ENCODE data around the gene ARMC10. TPM values are rescaled to one million over a fixed set of nuclear protein-coding genes. Genes with fewer than 3 reads are reported as not detected.
"Not testable (repeated sequence)": the region's sequence is repeated elsewhere in the genome, so short reads cannot be mapped to it uniquely, and the experiment has no call there.

ARMC10 gene
- total RNA-seq, 2 donors from 2014 or later, result 46.3 to 48.9 TPM

- Histone ChIP-seq H3K27ac (ENCODE audit: low read depth, low read length) (no peak overlapping the region), H3K27me3 (ENCODE audit: control insufficient read depth, insufficient read depth, low read length, poor library complexity, severe bottlenecking) (no peaks in the 10 kb centered on the region), H3K9me3 (ENCODE audit: control insufficient read depth, low read length) (no peaks in the 10 kb centered on the region), H3K9ac (ENCODE audit: extremely low read depth, low read length, poor library complexity, severe bottlenecking) (no peak overlapping the region), H3K4me1 (ENCODE audit: control insufficient read depth, insufficient read depth, low read length) (no peaks in the 10 kb centered on the region), H3K4me3 (ENCODE audit: low read length) (no peak overlapping the region), H3K36me3 (ENCODE audit: control insufficient read depth, insufficient read depth, low read length) (peaks cover 55% of the 10 kb centered on the region)
- TF ChIP-seq CTCF (conservative IDR thresholded peaks at IDR 0.05), result no peak
- peaks cover 14% of the 10 kb centered on the region for H3K4me1 Mint-ChIP-seq
- no peak overlapping the region for H3K27ac Mint-ChIP-seq
- H3K36me3 Mint-ChIP-seq (ENCODE audit: low read depth), result peaks cover 35% of the 10 kb centered on the region
- no peaks in the 10 kb centered on the region for H3K9me3 Mint-ChIP-seq
- no peak for DNase-seq
- H3K27me3 Mint-ChIP-seq (ENCODE audit: insufficient read depth), result no peaks in the 10 kb centered on the region
- H3K4me3 Mint-ChIP-seq, result no peak overlapping the region
- 90 to 93% methylated on average over 2 to 3 of the region's 3 CpGs for WGBS, 2 experiments (ENCODE audit: insufficient coverage in 1 of 2, insufficient read length in 1 of 2)
Measured at GRCh38 chr7:103083210-103083609, 8.3 kb downstream of the ARMC10 start.

GRCh38 chr7:103092321-103092720, 17.4 kb downstream of the ARMC10 start:
- H3K27me3 ChIP-seq (ENCODE audit: control insufficient read depth, insufficient read depth, low read length, poor library complexity, severe bottlenecking); H3K27ac ChIP-seq (ENCODE audit: low read depth, low read length); H3K4me1 ChIP-seq (ENCODE audit: control insufficient read depth, insufficient read depth, low read length); H3K9me3 Mint-ChIP-seq; DNase-seq; H3K9ac ChIP-seq (ENCODE audit: extremely low read depth, low read length, poor library complexity, severe bottlenecking); H3K4me1 Mint-ChIP-seq; H3K27ac Mint-ChIP-seq; H3K9me3 ChIP-seq (ENCODE audit: control insufficient read depth, low read length); H3K4me3 Mint-ChIP-seq; H3K27me3 Mint-ChIP-seq (ENCODE audit: insufficient read depth); H3K4me3 ChIP-seq (ENCODE audit: low read length): not testable (repeated sequence)
- H3K36me3 Mint-ChIP-seq (ENCODE audit: low read depth), result peaks cover 72% of the 10 kb centered on the region
- peaks cover 77% of the 10 kb centered on the region for H3K36me3 ChIP-seq (ENCODE audit: control insufficient read depth, insufficient read depth, low read length)
- 70 to 100% methylated on average over 1 to 4 of the region's 4 CpGs for WGBS, 2 experiments (ENCODE audit: insufficient coverage in 1 of 2, insufficient read length in 1 of 2)

GRCh38 chr7:103093429-103093828, 18.5 kb downstream of the ARMC10 start:
- no peaks in the 10 kb centered on the region for H3K27me3 Mint-ChIP-seq (ENCODE audit: insufficient read depth)
- no peak overlapping the region for H3K4me3 ChIP-seq (ENCODE audit: low read length)
- no peaks in the 10 kb centered on the region for H3K4me1 ChIP-seq (ENCODE audit: control insufficient read depth, insufficient read depth, low read length)
- no peak for TF ChIP-seq CTCF (conservative IDR thresholded peaks at IDR 0.05)
- no peak overlapping the region for H3K4me3 Mint-ChIP-seq
- H3K9me3 ChIP-seq (ENCODE audit: control insufficient read depth, low read length), result peaks cover 4% of the 10 kb centered on the region
- no peak overlapping the region for H3K27ac ChIP-seq (ENCODE audit: low read depth, low read length)
- peaks cover 2% of the 10 kb centered on the region for H3K4me1 Mint-ChIP-seq
- H3K9ac ChIP-seq (ENCODE audit: extremely low read depth, low read length, poor library complexity, severe bottlenecking), result no peak overlapping the region
- no peaks in the 10 kb centered on the region for H3K27me3 ChIP-seq (ENCODE audit: control insufficient read depth, insufficient read depth, low read length, poor library complexity, severe bottlenecking)
- peaks cover 68% of the 10 kb centered on the region for H3K36me3 Mint-ChIP-seq (ENCODE audit: low read depth)
- DNase-seq, result no peak
- WGBS, 2 experiments (ENCODE audit: insufficient coverage in 1 of 2, insufficient read length in 1 of 2), result 67 to 78% methylated on average over 1 of the region's 1 CpG
- H3K36me3 ChIP-seq (ENCODE audit: control insufficient read depth, insufficient read depth, low read length), result peaks cover 71% of the 10 kb centered on the region
- no peaks in the 10 kb centered on the region for H3K9me3 Mint-ChIP-seq
- H3K27ac Mint-ChIP-seq, result no peak overlapping the region

GRCh38 chr7:103094102-103094501, 19.2 kb downstream of the ARMC10 start:
- no peak overlapping the region for H3K27ac Mint-ChIP-seq
- Histone ChIP-seq H3K27ac (ENCODE audit: low read depth, low read length) (no peak overlapping the region), H3K4me3 (ENCODE audit: low read length) (no peak overlapping the region), H3K27me3 (ENCODE audit: control insufficient read depth, insufficient read depth, low read length, poor library complexity, severe bottlenecking) (no peaks in the 10 kb centered on the region), H3K36me3 (ENCODE audit: control insufficient read depth, insufficient read depth, low read length) (peaks cover 65% of the 10 kb centered on the region), H3K9me3 (ENCODE audit: control insufficient read depth, low read length) (peaks cover 4% of the 10 kb centered on the region), H3K4me1 (ENCODE audit: control insufficient read depth, insufficient read depth, low read length) (no peaks in the 10 kb centered on the region), H3K9ac (ENCODE audit: extremely low read depth, low read length, poor library complexity, severe bottlenecking) (no peak overlapping the region)
- H3K4me3 Mint-ChIP-seq, result no peak overlapping the region
- peaks cover 2% of the 10 kb centered on the region for H3K4me1 Mint-ChIP-seq
- no peaks in the 10 kb centered on the region for H3K9me3 Mint-ChIP-seq
- H3K36me3 Mint-ChIP-seq (ENCODE audit: low read depth), result peaks cover 61% of the 10 kb centered on the region
- DNase-seq, result no peak
- TF ChIP-seq CTCF (conservative IDR thresholded peaks at IDR 0.05), result peak; percentile 49
- 33 to 43% methylated on average over 2 of the region's 3 CpGs for WGBS, 2 experiments (ENCODE audit: insufficient coverage in 1 of 2, insufficient read length in 1 of 2)
- H3K27me3 Mint-ChIP-seq (ENCODE audit: insufficient read depth), result no peaks in the 10 kb centered on the region

GRCh38 chr7:103095558-103095957, 20.6 kb downstream of the ARMC10 start:
- H3K4me1 ChIP-seq (ENCODE audit: control insufficient read depth, insufficient read depth, low read length); DNase-seq; H3K27me3 Mint-ChIP-seq (ENCODE audit: insufficient read depth); H3K27ac Mint-ChIP-seq; H3K4me1 Mint-ChIP-seq; H3K9ac ChIP-seq (ENCODE audit: extremely low read depth, low read length, poor library complexity, severe bottlenecking); H3K4me3 Mint-ChIP-seq; H3K9me3 ChIP-seq (ENCODE audit: control insufficient read depth, low read length); H3K27me3 ChIP-seq (ENCODE audit: control insufficient read depth, insufficient read depth, low read length, poor library complexity, severe bottlenecking); H3K9me3 Mint-ChIP-seq; H3K4me3 ChIP-seq (ENCODE audit: low read length); H3K27ac ChIP-seq (ENCODE audit: low read depth, low read length): not testable (repeated sequence)
- 100% methylated on average over 1 of the region's 2 CpGs; no CpG with 5 or more reads in 1 of the 2 experiments for WGBS, 2 experiments (ENCODE audit: insufficient coverage in 1 of 2, insufficient read length in 1 of 2)
- peaks cover 61% of the 10 kb centered on the region for H3K36me3 ChIP-seq (ENCODE audit: control insufficient read depth, insufficient read depth, low read length)
- peaks cover 54% of the 10 kb centered on the region for H3K36me3 Mint-ChIP-seq (ENCODE audit: low read depth)
